IPS-20b (cell line): ENCODE results near the gene TWF2.

Experiments
- H3K27ac ChIP-seq: one replicate; pipeline ENCODE4 v1.5.1; 2013; ENCODE audit warnings: low read length
- H3K27me3 ChIP-seq: 2 replicates; pipeline ENCODE4 v1.6.1; 2013; ENCODE audit warnings: mild to moderate bottlenecking, low read length, inconsistent platforms; ENCODE audit not compliant: insufficient read depth
- H3K36me3 ChIP-seq: 2 replicates; pipeline ENCODE4 v1.6.1; 2013; ENCODE audit warnings: low read depth, mild to moderate bottlenecking, inconsistent platforms, low read length, moderate library complexity; ENCODE audit not compliant: insufficient read depth
- H3K4me1 ChIP-seq: 2 replicates; pipeline ENCODE4 v1.6.1; 2013; ENCODE audit warnings: mild to moderate bottlenecking, control low read depth, inconsistent platforms, low read length, moderate library complexity; ENCODE audit not compliant: insufficient read depth
- H3K4me3 ChIP-seq: 2 replicates; pipeline ENCODE4 v1.5.1; 2013; ENCODE audit warnings: mild to moderate bottlenecking, low read length, inconsistent platforms
- H3K9ac ChIP-seq: 2 replicates; pipeline ENCODE4 v1.6.1; 2013; ENCODE audit warnings: low read depth, mild to moderate bottlenecking, inconsistent platforms, low read length, moderate library complexity
- H3K9me3 ChIP-seq: 2 replicates; pipeline ENCODE4 v1.6.1; 2013; ENCODE audit warnings: mild to moderate bottlenecking, low read depth, low read length, inconsistent platforms; ENCODE audit not compliant: insufficient read depth

Gene TWF2

DNA sequence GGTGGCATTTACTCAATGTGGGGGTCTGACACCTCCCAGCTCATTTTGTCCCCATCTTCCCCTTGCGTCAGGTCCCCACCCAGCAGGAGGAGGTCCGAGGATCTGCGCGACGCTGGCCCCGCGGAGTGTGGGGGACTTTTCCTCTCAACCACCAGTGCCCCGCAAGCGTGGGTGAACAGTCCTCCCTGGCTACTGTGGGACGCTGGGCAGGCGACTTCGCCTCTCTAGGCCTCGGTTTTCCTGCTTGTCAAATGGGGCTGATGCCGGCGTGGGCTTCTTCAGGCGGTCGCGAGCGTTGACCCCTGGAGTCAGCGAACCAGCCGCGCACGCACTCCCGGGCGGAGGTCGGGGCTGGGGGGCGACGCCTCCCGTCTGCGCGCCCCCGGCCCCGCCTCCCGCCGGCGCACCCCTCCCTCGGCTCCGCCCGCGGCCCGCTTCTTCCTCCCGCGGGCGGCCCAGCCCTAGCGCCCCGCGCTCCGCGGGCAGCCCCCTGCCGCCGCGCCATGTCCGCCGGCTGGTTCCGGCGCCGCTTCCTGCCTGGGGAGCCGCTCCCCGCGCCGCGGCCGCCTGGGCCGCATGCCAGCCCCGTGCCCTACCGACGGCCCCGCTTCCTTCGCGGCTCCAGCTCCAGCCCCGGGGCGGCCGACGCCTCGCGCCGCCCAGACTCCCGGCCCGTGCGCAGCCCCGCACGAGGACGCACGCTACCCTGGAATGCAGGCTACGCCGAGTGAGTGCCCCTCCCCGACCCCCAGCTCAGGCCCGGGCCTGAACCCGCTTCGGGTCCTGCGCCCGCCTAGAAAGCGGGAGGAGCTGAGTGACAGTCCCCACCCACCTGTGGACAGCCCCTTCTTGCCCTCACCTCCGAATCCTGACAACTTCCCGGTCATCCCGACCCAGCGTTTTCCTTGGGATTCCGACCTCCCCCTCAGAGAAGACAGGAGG lies 6.6 kb upstream of the TWF2 start, which contains the start of gene PPM1M:
PPM1M (plus strand) TSS at position 438 of the 942 bp plus-strand sequence; CDS start at position 504, 66 bp downstream.
- Histone ChIP-seq H3K4me3 (peak within 1 kb of the TSS; percentile 74), H3K9ac (peak within 1 kb of the TSS; percentile 43; the same call in 1 of the 2 replicates), H3K27ac (no peak within 1 kb of the TSS), H3K4me1 (peaks cover 5% of the 10 kb centered on the region; the same call in 1 of the 2 replicates), H3K36me3 (peaks cover 10% of the 10 kb centered on the region), H3K9me3 (no peaks in the 10 kb centered on the region), H3K27me3 (peaks cover 45% of the 10 kb centered on the region)

- Histone ChIP-seq H3K36me3 (no peaks in the 10 kb centered on the region), H3K9me3 (no peaks in the 10 kb centered on the region), H3K27me3 (peaks cover 45% of the 10 kb centered on the region), H3K9ac (no peak overlapping the region), H3K4me1 (peaks cover 12% of the 10 kb centered on the region; the same call in 1 of the 2 replicates), H3K27ac (no peak overlapping the region), H3K4me3 (no peak overlapping the region)
Measured at GRCh38 chr3:52243791-52244628, 5.1 kb upstream of the TWF2 start.

DNA sequence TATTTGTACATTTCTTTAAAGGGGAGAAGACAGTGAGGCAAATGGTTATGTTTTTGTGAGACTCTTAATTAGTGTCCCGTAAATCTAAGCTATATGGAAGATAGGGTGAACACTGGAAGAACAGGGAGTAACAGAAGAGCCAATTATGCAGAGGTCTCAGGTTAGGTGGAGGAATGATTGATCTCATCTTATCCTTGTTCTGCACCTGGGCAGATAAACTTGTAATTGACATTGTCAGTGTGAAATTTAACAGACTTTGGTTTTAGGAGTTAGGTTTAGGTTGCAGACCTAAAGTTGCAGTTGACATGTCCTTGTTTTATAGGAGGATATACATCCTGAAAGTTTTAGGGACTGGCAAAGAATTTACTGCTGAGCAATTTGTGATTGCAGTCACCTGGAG lies 3.1 kb upstream of the TWF2 start:
- Histone ChIP-seq H3K4me3 (no peak overlapping the region), H3K9me3 (no peaks in the 10 kb centered on the region), H3K27me3 (peaks cover 38% of the 10 kb centered on the region), H3K27ac (no peak overlapping the region), H3K9ac (no peak overlapping the region), H3K36me3 (no peaks in the 10 kb centered on the region), H3K4me1 (peaks cover 25% of the 10 kb centered on the region)

DNA sequence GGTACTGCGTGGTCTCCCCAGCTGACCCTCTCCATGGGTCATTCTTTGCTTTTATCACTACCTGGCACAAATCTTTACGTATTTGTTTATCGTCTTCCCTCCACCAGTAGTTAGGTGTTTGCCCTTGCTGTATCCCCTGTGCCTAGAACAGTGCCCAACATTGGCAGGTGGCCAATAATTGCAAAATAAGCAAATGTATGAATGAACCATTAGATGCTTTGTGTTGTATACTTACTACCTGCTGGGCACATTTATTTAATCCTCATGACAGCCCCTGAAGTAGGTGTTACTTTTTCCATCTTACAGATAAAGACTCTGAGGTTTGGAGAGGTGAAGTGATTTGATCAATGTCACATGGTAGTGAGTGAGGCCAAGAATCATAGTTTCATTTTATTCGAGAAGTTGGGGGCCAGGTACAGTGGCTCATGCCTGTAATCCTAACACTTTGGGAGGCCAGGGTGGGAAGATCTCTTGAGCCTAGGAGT lies 2.0 kb upstream of the TWF2 start:
- no peaks in the 10 kb centered on the region for H3K36me3 ChIP-seq
- H3K9ac ChIP-seq: peak overlapping the region; percentile 88; the same call in 1 of the 2 replicates
- H3K9me3 ChIP-seq: no peaks in the 10 kb centered on the region
- peak overlapping the region; percentile 54 for H3K27ac ChIP-seq
- H3K27me3 ChIP-seq: peaks cover 27% of the 10 kb centered on the region
- H3K4me3 ChIP-seq: no peak overlapping the region
- peaks cover 31% of the 10 kb centered on the region for H3K4me1 ChIP-seq

DNA sequence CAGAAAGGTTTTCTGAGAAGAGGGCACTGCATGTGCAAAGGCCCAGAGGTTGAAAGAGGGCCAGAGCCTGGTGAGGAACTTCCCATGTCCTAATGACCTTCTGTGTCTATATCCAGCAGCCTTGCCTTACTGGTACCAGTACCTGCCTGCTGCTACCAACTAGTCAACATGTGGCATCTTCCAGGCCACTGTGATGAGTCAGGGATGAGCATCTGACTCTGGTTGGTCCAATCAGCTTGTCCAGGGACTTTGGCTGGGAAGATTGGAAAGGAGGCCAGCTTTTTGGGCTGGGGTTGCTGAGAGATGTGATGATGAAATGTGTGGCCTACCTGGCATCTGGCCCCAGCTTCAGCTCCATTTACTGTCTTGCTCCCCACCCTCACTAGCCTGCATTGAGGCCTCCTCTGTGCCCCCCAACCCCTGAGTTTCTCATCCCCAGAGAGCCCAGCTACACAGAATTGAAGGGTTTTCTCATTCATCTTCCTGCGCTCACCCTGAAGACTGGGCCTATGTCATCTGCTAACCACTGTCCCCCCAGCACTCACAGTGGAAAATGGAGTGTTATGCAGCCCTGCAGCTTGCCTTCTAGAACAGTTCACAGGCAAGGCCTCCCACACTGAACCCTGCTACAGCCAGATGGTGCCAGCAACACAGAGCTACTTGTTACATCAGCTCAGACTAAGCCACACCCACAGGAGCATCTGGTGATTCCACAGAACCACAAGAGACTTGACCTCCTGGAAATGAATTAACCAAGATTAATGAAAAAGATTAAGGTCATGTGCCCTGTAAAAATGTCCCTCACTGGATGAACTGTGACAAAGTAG lies 1.3 kb upstream of the TWF2 start:
- peak overlapping the region; percentile 88; the same call in 1 of the 2 replicates for H3K9ac ChIP-seq
- H3K27me3 ChIP-seq: peaks cover 21% of the 10 kb centered on the region
- no peaks in the 10 kb centered on the region for H3K9me3 ChIP-seq
- H3K36me3 ChIP-seq: no peaks in the 10 kb centered on the region
- H3K27ac ChIP-seq: peak overlapping the region; percentile 54
- peak overlapping the region; percentile 82; the same call in 1 of the 2 replicates for H3K4me3 ChIP-seq
- H3K4me1 ChIP-seq: peaks cover 31% of the 10 kb centered on the region

DNA sequence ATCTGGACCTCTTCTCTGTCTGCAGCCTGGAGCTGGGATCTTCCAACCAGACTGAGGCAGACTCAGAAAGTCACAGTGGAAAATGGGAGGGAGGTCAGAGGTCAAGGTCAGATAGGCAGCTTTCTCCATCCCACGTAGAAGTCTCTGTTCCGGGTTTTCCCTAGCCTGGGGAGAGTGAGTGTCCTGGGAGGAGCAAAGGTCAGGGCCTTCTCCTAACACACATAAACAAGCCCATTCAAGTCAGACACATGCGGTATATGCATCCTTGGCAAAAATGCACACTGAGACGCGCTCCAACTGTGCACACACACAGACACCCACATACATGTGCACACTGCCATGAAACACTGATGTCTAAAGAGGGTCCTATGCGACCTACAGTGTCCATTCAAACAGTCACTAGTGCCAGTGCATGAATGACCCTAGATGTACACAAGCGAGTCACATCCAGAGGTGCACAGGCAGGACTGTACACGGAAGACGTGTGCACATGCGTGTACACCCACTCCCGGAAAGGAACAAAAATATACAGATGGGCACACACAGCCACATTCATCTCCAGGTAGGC lies 681 bp downstream of the TWF2 start:
- peaks cover 1% of the 10 kb centered on the region; the same call in 1 of the 2 replicates for H3K27me3 ChIP-seq
- 0 out of 2 replicates have a peak, but pooled peaks cover 3% of the 10 kb centered on the region for H3K36me3 ChIP-seq
- peak overlapping the region; percentile 88; the same call in 1 of the 2 replicates for H3K9ac ChIP-seq
- H3K4me1 ChIP-seq: peaks cover 31% of the 10 kb centered on the region
- H3K9me3 ChIP-seq: no peaks in the 10 kb centered on the region
- H3K4me3 ChIP-seq: peak overlapping the region; percentile 82
- no peak overlapping the region for H3K27ac ChIP-seq

DNA sequence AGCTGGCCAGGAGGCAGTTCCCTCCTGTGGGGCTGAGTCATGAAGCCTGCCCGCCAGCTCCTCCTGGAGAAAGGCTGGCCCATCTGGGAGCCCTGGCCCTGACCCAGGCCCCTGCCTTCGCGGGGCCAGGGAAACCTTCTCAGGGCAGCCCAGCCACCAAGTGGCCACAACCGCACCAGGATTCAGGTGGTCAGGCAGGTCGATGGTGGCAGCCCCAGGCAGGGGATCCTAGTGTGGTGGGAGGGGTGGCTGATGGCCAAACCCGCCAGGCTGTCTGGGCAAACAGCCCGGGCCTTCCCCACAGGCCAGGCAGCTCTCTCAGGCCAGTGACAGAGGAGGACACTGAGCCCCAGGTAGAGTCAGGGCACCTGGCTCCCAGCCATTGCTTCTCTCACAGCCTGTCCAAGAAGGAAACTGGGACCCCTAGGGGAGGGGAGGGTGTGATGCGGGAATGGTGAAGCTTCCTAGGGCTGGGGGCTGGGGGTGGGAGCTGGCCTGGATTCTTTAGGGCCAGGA lies 1.2 kb downstream of the TWF2 start:
- H3K4me1 ChIP-seq: peaks cover 31% of the 10 kb centered on the region
- peak overlapping the region; percentile 82; the same call in 1 of the 2 replicates for H3K4me3 ChIP-seq
- no peaks in the 10 kb centered on the region for H3K9me3 ChIP-seq
- 0 out of 2 replicates have a peak, but pooled peaks cover 3% of the 10 kb centered on the region for H3K36me3 ChIP-seq
- no peak overlapping the region for H3K27ac ChIP-seq
- H3K27me3 ChIP-seq: no peaks in the 10 kb centered on the region
- H3K9ac ChIP-seq: peak overlapping the region; percentile 46; the same call in 1 of the 2 replicates

- Histone ChIP-seq H3K4me1 (peaks cover 31% of the 10 kb centered on the region), H3K27ac (no peak overlapping the region), H3K4me3 (peak overlapping the region; percentile 82), H3K9ac (peak overlapping the region; percentile 46; the same call in 1 of the 2 replicates), H3K9me3 (no peaks in the 10 kb centered on the region), H3K36me3 (0 out of 2 replicates have a peak, but pooled peaks cover 3% of the 10 kb centered on the region), H3K27me3 (no peaks in the 10 kb centered on the region)
Measured at GRCh38 chr3:52237006-52237656, 1.8 kb downstream of the TWF2 start.

DNA sequence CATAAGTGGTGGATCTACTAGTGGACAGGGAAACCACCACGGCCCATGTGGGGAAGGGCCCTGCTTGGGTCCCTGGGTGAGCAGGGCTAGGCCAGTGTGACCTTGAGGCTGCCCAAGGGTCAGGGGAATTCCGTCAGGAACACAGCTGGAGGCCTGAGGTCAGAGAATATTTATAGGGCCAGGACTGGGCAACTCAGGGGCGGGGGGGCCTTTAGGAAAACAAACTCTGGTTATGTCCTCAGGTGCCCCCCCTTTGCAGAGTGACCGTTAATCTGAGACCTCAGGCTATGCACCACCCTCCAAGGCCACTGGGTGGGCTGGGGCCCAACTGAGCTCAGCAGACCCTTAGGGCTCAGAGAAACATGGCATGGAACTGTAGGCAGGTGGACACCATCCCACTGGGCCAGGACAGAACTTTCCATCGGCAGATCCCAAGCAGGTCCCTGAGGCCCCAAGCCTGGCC lies 2.5 kb downstream of the TWF2 start:
- Histone ChIP-seq H3K4me3 (peak overlapping the region; percentile 36; the same call in 1 of the 2 replicates), H3K9me3 (no peaks in the 10 kb centered on the region), H3K9ac (no peak overlapping the region), H3K27me3 (no peaks in the 10 kb centered on the region), H3K4me1 (peaks cover 31% of the 10 kb centered on the region), H3K36me3 (0 out of 2 replicates have a peak, but pooled peaks cover 3% of the 10 kb centered on the region), H3K27ac (peak overlapping the region; percentile 14)
